ENCODE measurements around the gene DTX4.

Gene DTX4

DNA sequence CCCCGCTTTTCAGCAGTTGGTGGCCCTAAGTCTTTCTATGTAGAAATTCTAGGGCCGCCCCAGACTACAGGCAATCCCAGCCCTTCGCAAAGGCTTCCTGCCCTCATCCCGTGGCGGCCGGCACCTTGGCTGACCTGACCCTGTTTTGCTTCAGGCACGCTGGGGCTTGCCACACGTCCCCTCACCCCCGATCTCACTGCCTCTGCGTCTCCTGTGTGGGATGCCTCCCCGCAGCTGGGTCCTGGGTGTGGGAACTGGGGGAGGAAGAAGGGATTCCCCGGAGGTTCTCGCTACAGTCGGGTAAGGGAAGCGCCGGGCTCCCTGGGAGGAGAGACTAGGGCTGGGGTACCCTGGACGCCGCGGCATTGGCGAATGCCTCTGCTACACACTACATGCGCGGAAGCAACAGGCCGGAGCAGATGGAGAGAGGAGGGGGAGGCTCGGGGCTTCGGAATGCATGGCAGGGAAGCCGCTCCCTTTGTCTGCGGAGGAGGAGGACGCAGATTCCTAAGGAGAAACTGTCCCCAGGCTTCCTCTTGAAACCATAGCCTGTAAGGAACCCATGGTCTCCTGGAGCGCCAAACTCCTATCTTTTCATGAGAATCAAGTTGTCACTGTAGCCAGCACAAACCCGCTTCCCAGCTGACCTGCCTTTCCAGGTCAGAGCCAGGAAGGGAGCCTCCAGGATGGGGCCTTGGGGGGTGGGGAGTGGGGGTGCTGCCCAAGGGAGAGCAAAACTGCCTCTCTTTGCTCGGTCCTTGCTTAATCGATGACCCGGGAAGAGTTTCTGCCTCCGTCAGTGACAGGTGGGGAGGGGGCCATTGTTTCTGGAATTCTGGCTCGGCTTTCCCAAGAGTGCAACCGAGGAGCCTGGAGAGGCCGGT is 1.4 kb downstream of the DTX4 start:
- no peak for DNase-seq

DNA sequence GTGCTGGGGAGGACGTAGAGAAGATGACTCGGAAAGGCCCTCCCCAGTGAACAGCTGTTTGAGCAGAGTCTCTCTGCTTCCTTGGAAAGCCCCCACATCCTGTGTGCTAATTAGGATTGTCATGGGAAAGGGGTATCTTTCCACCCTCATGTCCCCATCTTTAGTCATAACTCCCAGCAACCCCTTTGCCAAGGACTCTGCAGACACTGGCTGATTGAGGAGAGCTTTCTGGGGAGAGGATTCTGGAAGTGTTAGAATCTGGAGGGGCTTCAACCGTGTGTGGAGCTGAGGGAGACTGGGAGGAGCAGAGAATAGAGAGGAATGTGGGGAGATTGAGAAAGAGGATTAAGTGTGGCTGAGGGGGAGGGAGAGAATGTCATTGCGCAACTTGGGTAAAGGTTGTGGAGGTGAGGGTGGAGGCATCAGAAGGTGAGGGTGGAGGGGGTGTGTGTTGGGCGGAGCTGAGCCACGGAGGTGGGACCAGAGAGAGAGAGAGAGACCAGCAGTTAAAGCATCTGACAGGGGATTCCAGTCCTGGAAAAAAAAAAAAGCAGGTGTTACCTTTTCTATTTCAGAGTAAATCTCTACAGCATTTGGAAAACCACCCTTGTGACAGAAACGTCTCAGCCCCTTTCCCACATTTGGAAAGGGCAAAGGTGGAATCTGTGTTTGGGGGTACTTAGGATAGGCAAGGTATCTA is 2.2 kb downstream of the DTX4 start:
- DNase-seq, result no peak

DNA sequence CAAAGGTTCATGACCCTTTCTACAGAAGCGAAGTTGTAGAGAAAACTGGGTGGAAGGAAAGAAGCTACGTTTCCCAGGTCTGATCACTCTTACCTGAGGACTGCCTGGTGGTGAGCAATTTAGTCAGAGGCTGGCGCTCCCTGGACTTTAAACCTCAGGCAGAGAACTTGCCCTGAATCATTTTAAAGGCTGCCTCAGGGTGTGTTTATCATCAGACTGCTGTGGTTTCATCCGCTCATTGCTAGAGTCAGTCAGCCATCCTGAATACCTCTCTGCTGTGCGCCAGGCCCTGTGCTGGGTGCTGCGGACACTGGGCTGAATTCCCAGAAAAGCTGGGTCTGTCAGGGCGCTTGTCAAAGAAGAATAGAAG is 2.7 kb downstream of the DTX4 start:
- DNase-seq, result no peak

DNA sequence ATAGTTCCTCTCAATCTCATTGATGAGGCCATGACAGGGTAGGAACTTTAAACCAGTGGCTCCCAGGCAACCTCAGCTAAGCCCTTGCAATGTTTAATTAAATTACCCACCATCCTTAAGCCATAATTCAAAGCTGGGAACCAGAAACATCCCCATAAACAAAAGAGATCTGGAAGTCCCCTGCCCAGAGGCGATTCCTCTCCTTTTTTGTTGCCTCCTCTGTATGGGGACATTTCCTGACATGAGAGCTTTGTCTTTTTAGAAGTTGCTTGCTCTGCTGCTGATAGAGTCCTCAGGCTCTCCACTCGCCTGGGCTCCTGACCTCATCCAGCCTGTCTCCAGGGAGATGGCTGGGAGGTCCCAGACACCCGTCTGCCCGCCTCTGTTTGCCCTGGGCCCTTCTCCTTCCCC is 3.2 kb downstream of the DTX4 start:
- no peak for DNase-seq

DNA sequence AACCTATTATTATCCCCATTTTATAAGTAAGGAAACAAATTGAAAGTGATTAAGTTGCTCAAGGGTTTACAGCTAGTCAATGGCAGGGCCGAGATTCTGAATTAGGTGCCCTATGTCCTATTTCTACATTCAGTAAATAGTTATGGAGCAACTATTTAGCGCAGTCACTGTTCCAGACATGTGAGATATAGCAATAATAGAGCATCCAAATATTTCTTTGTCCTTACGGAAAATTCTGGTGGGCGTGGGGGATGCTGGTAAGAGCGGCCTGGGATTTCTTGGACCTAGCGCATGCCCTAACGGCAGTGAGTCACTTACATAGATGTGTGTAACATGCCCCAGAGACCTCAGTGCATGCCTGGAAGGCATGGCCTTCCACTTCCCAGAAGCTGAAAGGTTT is 4.4 kb downstream of the DTX4 start:
- DNase-seq, result no peak

DNA sequence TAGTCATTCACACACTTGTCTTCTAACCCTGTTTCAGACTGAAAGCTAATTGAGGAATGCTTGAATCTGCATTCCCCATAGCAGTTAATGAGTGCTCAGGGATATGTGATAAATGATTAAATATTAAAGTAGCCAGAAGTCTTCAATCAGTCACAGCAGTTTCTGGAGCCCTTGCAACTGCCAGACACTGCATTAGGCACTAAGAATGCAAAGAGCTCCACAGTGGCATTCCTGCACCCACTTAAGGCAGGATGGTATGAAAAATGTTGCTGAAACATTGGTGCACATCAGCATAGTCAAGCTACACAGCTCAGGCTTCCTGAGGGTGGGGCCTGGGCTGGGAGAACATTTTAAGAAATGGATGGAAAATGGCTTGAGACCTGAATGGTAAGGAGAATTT is 6.5 kb downstream of the DTX4 start:
- no peak for DNase-seq

DNA sequence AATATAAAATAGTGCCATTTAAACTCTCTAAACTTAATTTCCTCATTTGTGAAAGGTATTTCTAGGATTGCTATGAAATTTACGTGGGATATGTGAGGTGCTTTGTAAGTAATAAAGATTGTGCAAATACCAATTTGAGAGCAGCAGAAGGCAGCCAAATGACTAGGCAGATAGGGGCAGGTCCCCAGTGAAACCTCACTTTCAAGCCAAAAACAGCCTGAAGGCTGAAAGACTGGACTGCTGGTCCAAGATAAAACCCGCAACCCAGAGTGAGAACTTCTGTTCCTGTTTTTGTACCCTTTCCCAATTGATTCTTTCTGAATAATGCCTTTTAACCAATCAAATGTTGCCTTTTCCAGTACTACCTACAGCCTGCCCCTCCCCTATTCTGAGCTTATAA is 7.2 kb downstream of the DTX4 start:
- no peak for DNase-seq

DNA sequence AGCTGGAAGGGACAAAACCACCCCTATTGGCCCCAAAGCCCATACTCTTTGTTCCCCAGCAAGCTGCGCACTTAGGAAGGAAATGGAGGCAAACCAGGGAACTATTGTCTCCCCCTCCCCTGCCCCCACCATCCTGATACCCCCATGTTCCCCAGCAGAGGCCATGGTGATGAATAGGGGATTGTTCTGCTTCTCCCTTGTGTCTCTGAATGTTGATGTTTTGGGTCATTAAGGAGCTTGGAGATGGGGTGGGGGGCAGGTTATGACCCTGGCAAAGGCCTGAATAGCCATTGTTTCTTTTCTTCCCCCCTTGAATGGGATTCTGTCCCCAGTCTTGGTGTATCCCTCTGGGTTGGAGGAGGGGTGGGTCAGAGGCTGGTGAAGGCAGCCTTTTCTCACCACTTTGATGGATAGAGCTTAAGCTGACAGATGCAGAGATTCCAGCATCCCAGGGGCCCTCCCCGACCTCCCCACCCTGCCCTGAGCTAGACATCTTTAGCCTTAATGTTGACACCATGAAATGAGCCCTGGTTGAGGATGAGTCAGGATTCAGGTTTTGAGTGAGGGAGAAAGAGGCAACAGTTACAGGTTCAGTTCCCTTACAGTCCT is 8.3 kb downstream of the DTX4 start:
- DNase-seq, result no peak

DNA sequence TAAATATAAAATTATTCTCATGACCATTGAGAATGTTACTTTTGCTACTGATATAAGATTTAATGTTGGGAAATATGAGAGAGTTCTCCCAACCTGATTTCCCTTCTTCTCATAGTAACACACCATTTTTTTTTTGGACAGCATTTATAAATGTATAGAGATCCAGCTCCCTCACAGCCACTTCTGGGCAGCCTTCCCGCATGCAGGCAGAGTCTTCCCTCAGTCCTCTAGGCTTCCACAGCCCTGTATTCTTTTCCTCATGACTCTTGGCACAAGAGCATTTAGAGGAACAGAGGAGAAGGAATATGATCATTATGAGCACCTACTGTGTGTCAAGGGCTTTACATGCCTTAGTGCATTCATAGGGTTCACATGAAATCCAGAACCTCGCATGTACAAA is 9.0 kb downstream of the DTX4 start:
- DNase-seq, result no peak

DNA sequence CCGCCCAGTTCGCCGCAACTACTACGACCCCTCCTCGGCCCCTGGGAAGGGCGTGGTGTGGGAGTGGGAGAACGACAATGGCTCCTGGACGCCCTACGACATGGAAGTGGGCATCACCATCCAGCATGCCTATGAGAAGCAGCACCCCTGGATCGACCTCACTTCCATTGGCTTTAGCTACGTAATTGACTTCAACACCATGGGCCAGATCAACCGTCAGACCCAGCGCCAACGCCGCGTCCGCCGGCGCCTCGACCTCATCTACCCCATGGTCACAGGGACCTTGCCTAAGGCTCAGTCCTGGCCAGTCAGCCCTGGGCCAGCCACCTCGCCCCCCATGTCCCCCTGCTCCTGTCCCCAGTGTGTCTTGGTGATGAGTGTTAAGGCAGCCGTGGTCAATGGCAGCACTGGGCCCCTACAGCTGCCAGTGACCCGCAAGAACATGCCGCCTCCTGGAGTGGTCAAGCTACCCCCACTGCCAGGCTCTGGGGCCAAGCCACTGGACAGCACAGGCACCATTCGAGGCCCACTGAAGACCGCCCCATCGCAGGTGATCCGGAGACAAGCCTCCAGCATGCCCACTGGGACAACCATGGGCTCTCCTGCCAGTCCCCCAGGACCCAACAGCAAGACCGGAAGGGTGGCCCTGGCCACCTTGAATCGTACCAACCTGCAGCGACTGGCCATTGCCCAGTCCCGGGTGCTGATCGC is 10.0 kb downstream of the DTX4 start:
- no peak for DNase-seq

DNA sequence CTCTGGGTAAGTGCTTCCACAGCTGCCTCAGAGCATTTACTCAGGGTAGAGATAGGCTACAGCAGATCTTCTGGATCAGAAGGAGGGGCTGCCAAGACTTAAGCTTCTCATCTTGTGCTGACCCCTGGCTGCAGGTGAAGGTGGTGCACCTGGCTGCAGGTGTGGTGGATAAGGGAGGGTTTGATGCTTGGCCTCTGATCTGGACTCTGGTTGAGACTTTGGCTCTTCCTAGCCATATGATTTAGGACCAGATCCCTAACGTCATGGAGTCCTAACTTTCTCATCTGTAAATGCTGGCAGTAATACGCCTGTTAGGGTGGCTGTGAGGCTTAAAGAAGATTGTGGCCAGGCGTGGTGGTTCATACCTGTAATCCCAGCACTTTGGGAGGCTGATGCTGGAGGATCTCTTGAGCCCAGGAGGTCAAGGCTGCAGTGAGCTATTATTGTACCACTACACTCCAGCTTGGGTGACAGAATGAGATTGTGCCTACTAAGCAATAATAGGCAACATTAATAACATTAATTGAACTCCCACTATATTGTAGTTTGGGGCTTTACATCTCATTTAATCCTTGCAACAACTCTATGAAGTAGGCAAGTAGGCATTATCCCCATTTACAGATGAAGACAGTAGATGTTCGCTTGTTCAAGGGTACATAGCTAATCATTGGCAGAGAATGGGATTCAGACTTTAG is 10.7 kb downstream of the DTX4 start:
- no peak for DNase-seq

DNA sequence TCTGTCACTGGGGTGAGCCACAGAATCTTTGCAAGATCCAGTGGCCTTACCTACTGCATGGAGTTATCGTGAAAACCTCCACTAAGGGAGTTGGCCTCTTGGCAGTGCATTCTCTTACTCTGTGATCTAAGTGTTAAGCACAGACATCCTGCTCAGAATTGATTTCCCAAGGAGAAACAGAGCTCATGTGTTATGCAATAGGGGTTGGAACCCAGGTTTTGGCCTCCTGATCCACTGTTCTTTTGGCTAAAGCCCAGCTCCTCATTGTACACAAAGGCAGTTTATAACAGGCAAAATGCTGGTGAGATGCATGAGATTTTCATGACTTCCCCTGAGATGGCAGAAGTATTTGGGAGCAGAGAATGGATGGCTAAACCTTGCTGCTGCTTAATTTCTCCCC is 11.8 kb downstream of the DTX4 start:
- no peak for DNase-seq

DNA sequence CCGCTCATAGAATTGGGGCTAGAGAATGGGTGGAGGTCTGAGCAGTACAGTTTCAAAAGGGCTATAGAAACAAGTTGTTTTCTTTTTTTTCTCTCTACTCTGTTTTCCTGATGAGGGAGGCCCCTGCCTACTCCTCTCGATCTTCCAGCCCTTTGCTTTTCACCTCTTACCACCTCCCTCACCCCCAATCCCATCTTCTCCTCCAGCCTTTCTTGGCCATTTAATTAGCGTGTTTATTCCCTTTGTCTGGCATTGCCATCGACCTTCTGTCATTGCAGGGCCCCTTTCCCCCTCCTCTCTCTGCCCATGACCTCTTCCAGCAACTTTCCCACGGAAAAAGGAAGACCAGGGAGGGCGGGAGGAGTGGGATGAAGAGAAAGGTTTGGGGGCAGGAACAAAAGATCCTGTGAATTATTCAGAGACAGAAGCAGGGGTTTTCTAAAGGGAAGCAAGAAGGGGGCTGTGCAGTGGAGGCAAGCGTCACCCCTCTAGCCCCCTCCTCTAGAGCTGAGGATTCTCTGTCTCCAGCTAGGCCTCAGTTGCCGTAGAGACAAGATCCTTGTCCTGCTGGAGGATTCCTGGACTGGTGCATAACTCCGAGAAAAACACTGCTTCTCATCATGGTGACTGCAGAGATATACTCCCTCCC is 12.9 kb downstream of the DTX4 start:
- DNase-seq, result no peak

DNA sequence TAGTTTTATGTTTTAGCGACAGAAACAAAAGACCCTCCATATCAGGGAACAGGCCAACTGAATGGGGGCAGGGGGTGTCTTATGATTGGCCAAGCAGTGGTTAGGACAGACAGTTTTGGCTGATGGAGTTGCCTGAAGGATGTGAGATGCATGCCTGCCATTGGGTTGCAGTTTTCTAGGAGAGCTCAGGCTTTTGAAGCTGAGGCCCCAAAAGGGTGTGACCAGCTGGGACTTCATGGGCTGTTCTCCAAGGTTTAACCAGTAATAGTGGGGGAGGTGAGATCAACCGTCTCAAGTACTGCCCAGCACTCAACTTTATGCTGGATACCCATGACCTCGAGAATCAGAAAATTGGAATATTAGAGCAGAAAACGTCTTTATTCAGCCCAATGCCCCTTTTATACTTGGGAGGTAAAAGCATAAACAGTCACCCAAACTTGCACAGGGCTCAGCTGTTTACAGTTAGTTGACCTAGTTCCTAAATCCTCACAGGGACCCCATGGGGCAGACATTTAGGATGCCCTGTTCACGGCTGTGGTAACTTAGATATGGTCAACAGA is 13.5 kb downstream of the DTX4 start:
- DNase-seq, result no peak

DNA sequence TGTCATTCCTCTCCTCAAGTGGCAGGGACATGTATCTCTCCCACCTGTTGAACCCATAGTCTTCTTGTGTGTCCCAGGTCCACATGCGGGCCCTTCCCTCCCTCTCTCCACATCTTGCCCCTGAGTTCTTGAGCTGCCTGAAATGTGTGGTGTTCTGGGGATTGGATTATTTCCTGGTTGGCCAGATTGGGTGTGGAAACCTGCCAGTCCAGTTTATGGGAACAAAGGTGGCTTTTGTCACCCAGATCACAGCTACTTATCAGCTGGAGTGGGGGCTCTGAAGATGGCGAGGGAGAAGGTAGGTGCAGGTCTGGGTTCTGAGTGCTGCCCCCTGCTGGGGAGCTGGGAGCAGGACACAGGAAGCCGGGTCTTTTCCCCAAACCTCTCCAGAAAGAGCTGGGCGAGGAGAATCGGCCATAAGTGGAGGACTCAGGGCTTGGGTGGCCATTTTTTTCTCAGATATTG is 14.2 kb downstream of the DTX4 start:
- DNase-seq, result no peak

DNA sequence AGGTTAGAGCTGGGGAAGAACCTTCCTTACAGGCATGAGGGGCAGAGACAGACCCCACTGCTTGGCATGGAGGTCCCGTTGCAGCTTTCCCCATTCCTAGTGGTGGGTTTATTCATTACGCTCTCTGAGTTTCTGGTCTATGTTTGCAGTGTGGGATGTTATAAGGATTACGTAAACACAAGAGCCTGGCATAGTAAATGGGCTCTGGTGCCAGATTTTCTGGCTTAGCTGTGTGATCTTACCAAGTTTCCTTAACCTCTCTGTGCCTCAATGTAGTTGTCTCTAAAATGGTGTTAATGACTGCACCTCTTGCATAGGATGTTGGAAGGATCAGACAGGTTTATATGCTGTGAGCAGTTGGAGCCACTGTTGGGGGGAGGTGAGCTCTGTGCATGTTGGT is 15.1 kb downstream of the DTX4 start:
- no peak for DNase-seq

DNA sequence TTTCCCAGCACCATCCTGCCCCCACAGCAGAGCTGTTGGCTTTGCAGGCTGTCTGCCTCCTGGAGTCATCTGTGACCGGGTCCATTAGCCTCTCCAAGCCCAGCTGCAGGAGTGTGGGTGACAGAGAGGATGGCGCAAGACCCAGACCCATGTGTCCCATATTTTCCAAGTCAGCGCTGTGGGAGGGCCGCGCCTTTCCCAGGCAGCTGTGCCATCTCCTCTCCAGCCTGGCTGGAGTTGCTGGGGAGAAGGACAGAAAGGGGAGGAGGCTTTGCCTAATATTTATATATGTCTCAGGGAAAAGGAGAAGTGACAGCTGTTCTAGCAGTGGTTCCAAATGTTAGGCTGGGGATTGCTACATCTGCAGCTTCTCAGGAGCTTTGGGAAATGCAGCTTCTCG is 15.7 kb downstream of the DTX4 start:
- no peak for DNase-seq

DNA sequence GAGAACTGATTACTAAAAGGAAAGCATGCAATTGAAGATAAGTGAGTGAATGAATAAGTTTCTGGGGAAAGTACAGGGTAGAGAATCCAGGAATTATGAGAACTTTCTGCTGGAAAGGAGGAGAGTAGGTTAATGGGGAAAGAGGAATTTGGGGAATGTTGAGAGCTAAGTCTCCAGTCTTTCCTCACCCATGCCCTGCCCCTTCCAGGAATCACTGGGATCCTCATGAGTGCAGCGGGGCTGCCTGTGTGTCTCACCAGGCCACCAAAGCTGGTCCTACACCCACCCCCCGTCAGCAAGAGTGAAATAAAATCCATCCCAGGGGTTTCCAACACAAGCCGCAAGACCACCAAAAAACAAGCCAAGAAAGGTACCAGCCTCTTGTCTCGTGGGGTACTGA is 17.0 kb downstream of the DTX4 start:
- no peak for DNase-seq

DNA sequence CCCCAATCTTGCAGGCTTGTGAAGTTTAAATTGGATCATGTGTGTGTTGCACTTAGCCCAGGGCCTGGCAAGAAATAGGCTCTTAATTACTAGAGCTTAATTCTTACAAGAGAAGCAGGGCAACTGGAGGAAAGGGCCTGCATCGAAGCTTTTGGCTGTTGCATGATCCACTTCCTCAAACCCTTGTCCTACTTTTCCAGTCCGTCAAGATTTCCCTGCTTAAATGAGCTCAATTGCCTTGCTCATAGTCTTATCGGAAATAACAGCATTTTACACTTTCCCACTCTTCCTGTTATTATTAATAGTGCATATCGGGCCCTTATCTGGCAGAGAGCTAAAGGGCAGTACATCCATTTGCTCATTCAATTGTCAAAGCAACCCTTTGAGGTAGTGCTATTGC is 18.1 kb downstream of the DTX4 start:
- DNase-seq, result no peak

DNA sequence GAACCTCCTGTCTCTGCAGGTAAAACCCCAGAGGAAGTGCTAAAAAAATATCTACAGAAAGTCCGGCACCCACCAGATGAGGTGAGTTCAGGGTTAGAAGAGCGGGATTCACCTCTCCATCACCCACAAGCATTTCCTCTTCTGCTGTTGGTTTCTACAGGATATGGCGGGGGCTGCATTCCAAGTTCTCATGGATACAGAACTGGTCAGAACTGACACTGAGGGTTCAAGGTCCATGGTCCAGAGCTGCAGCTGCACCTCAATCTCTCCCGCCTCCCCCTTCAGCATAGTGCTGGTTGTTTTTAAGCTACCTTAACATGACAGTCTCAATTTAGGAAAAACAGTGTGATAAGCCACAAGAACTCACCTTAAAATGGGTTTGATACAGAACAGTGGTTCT is 19.2 kb downstream of the DTX4 start:
- no peak for DNase-seq

DNA sequence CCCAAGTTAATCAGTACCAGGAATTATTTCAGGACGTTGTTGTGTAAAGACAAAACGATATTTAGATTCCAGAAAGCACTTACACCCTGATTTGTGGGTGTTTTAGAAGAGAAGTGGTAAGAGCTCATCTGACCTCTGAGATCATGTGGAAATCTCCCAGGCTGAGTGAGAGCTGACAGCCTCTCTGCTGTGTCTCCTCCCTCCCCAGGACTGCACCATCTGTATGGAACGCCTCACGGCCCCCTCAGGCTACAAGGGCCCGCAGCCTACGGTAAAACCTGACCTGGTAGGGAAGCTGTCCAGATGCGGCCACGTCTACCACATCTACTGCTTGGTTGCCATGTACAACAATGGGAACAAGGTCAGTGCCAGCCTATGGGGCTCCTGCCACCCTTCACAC is 20.0 kb downstream of the DTX4 start:
- no peak for DNase-seq

DNA sequence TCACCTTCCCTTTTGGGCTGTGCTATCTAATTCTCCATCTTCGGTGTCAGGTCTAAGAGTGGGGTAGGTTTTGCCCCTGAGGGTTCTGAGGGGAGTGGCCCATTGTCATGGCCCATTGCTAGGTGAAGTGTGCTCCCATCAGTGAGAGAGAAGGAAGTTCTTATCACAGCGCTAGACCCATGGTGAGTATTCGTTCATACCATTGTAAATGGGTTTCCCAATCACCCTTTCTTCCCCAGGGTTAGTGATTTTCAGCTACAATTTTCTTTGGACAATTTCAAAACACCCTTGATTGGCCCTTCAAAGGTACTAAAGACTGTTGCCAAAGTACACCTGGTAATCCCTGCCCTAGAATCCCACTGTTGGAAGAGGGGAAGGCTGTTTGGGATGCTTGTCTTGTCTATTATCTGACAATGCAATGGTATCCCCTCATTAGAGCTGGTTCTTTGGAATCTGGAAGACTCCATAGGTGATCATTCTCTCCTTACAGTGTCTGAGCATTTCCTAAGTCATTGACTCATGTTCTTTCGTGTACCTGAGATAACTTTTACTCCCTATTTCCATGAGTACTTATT is 20.6 kb downstream of the DTX4 start:
- DNase-seq, result no peak
